CD4-positive, alpha-beta T cell treated with Interleukin-17A for 1 hour (primary cell): ENCODE results near the gene EMC1.

Experiments used
- DNase-seq: peaks from one replicate; pipeline ENCODE4 v3.0.0-alpha.2; 2020

The EMC1 gene

GRCh38 chr1:19187852-19188251 is 63.5 kb downstream of the EMC1 start:
- no peak for DNase-seq

GRCh38 chr1:19186001-19186400 is 65.3 kb downstream of the EMC1 start:
- no peak for DNase-seq

DNA sequence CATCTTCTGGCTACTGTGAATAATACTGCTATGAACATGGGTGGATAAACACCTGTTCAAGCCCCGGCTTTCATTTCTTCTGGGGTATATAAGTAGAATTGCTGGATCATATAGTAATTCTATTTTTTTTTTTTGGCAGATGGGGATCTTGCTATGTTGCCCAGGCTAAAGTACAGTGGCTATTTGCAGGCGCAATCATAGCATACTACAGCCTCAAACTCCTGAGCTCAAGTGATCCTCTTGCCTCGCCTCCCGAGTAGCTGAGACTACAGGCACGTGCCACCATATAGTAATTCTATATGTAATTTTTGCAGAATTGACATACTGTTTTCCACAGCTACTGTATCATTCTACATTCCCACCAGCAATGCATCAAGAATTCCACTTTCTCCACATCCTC is 69.1 kb downstream of the EMC1 start:
- DNase-seq = no peak

- DNase-seq = peak; percentile 23
These were observed 71.1 kb downstream of the EMC1 start for GRCh38 chr1:19180265-19180657.

DNA sequence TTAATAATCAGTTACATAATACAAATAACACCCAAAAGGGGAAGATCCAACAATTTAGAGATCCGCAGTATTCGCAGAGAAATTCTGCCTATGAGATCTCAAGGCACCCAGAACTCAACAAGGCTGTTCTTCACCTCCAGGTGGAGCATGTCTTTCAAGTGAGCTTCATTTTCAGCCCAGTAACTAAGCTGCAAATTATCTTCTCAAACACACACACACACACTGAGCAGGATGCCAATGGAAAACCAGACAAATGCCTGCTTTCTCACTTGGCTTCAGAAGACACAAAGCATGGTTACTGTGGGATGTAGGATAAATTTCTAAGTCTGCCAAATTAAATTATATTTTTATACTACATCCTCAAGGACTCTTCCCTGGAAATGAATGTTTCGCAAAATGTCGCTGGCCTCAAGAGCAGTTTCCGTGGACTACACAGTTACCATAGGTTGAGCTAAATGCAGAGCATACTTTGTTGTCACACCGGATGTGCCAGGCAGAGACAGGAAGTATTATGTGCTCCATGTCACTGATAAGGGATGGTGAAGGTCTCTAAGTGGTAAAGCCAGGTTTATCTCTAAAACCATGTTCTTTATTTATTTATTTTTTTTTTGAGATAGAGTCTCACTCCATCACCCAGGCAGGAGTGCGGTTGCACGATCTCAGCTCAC is 71.6 kb downstream of the EMC1 start:
- DNase-seq = peak; percentile 41

DNA sequence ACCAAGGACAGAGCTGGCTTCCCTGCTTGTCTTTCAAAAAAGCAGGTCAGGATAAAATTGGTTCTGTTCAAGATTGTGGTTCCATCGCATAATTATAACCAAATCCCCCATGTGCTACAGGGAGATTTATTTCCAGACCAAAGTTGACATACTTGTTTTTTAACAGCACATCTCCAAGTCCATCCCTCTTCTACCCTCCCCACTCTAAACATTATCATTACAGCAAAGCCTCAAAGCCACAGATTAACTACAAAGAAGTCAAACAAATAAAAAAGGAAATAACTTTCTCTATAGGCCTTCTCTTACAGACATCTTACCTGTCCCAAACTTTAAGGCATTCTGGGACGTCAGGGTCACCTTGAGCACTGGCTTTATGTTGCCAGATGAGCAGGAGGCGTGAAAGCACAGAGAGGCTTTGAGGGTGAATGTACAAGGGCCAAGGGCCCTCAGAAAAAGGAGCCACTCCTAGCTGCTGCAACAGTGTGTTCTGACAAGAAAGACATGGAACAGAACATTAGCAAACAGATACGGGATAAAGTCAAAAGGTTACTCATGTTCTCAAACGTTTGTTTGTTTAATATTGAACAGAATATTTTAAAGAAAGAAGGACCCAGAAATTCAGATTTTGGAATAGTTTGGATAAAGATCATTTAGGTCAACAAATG is 72.5 kb downstream of the EMC1 start:
- no peak for DNase-seq

DNA sequence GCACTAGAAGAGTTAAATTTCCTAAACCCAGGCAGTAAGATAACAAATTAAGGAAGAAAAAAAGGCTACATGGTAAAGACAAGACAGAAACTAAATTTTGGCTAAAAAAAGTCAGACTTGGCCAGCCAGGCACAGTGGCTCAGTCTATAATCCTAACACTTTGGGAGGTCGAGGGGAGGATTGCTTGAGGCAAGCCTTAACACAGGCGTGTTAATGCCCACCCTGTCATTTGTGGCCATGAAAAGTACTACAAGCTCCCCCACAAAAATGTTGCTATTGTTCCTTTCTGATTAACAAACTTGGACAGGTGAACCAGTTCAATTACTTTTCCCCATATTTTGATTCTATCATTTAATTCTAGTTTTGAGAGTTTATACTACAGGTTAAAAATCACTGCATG is 73.5 kb downstream of the EMC1 start:
- no peak for DNase-seq

DNA sequence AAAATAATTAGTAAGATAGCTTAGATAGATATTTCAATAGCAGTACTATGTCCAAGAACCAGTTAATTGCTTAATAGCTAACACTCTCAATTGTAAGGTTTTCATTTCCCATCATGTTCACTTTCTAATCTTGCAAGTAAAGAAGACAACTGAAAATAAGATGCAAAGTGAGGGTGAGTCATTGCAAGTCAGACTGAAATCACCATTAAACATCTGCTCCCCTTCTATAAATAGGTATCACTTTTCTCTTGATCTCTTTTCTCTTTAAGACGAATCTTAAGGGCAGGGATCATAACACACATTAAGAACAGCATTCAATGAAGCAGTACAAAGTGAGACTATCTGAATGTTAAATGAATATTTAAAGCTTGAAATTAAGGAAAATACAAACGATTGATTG is 81.7 kb downstream of the EMC1 start:
- DNase-seq = no peak

DNA sequence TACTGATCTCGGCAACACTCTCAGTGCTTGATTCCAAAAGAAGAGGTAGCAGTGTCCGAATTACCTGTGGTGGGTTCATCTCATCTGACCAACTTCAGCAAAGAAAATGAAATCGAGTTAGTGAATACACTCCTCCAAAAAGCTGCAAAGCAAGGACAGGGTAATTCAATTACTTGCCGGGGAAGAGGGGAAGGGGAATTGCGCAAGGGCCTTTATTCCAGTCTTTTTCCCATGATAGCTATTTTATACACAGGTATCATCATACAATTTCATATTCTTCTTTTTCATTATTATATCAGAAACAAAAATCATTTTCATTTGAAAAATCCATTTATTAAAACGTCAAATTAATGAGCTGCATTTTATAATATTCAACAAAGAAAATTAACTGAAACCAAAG is 84.2 kb downstream of the EMC1 start:
- DNase-seq = no peak

DNA sequence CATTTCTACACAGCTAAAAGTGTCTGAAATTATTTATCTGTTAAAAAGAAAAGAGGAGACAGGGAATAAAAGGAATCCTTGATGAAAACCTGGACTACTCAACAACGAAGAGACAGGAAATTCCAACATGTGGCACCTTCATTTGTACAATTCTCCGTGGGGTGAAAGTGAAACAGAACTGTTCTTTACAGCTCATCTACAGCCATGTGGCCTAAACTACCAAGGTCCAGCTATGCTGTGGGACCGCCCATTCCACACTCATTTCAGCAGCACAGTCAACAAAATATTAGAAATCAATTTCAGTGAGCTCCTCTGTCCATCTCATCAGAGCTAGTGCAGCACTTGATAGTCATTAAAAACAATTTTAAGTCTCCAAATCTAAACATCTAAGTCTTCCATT is 85.3 kb downstream of the EMC1 start:
- DNase-seq = no peak
